ENCODE results near the gene REEP6.

DNA sequence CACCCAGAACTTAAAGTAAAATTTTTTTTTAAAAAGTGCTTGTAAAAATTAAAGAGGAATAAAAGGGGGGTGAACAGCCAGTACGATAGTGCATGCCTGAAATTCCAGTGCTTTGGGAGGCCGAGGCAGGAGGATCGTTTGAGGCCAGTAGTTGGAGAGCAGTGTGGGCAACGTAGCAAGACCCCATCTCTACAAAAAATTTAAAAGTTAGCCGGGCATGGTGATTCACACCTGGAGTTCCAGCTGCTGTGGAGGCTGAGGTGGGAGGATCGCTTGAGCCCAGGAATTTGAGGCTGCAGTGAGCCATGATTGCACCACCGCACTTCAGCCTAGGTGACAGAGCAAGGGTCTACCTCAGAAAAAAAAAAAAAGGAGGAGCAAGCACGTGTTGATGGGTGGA, 14.0 kb downstream of the REEP6 start:
- TF ChIP-seq, protein P1, sequence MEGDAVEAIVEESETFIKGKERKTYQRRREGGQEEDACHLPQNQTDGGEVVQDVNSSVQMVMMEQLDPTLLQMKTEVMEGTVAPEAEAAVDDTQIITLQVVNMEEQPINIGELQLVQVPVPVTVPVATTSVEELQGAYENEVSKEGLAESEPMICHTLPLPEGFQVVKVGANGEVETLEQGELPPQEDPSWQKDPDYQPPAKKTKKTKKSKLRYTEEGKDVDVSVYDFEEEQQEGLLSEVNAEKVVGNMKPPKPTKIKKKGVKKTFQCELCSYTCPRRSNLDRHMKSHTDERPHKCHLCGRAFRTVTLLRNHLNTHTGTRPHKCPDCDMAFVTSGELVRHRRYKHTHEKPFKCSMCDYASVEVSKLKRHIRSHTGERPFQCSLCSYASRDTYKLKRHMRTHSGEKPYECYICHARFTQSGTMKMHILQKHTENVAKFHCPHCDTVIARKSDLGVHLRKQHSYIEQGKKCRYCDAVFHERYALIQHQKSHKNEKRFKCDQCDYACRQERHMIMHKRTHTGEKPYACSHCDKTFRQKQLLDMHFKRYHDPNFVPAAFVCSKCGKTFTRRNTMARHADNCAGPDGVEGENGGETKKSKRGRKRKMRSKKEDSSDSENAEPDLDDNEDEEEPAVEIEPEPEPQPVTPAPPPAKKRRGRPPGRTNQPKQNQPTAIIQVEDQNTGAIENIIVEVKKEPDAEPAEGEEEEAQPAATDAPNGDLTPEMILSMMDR (IDR thresholded peaks at IDR 0.05; ENCODE audit: extremely low read depth in 1 of 2, insufficient read depth in 1 of 2, low read depth in 1 of 2, low read length in 2 of 2) = no peak
- TF ChIP-seq EZH2 (IDR thresholded peaks at IDR 0.05; ENCODE audit: borderline replicate concordance, low read depth, low read length, severe bottlenecking) = no peak
